Gastrocnemius medialis (tissue), 4 donors: ENCODE results near the gene CETN3.

Experiments used
- CTCF ChIP-seq, 5 experiments: fragments of 450-650 bp in 3 of 5; fragments of 200-600 bp in 2 of 5; sonication (generic) in 2 of 5; IDR thresholded peaks in 4 of 5; conservative IDR thresholded peaks in 1 of 5; 1 replicate in 4 of 5; 2 replicates in 1 of 5; pipeline ENCODE4 v1.5.1; 2016 to 2019; ENCODE audit warnings: antibody characterized with exemption in 5 of 5, mild to moderate bottlenecking in 3 of 5, moderate library complexity in 3 of 5
- POLR2A ChIP-seq, 2 donors: fragments of 450-650 bp; IDR thresholded peaks; one replicate each; pipeline ENCODE4 v1.6.1; 2017; ENCODE audit warnings: antibody characterized with exemption in 2 of 2, mild to moderate bottlenecking in 2 of 2, moderate library complexity in 2 of 2

- TF ChIP-seq CTCF (IDR thresholded peaks at IDR 0.05 in 4 of 5, conservative IDR thresholded peaks at IDR 0.05 in 1 of 5): no peak
- TF ChIP-seq POLR2A (IDR thresholded peaks at IDR 0.05): no peak
Measured at GRCh38 chr5:90355635-90356034, 53.9 kb downstream of the CETN3 start.
